ENCODE data around the gene ANO8. TPM values are rescaled to one million over a fixed set of nuclear protein-coding genes. Genes with fewer than 3 reads are reported as not detected.

Gene ANO8
- total and polyA plus RNA-seq, 2 of the 13 experiments (the other 11 are each of a cell fraction or from before 2014, with no cell fraction given): 1.8 to 3.5 TPM

DNA sequence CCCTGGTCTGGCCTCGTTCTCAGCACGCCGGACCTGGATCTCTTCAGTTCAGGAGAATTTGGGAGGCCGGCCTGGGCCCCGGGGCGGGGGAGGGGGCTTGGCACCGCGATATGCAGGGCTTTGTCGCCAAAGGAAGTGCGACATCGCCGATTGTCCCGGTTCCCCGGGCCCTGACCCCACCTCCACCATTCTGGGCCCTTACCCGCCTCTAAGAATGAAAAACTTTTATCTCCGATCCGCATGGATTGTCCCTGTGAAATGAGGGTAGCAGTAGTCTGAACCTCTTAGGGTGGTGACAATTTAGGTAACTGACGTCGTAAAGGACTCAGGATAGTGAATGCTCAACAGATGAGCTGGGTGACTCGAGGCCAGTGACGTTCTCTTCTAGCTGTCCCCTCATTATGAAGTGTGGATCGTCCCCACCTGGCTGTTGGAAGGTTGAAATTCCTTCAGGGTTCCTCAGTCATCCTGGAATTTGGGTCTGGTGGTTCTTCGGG, 24.6 kb downstream of the ANO8 start (continued):
- TF ChIP-seq EP300 (IDR thresholded peaks at IDR 0.05; ENCODE audit: low read depth in 2 of 2, low read length in 2 of 2) (no peak), EP300 (CRISPR knock-in tag; IDR thresholded peaks at IDR 0.05; ENCODE audit: borderline replicate concordance) (no peak), NCOA1 (CRISPR knock-in tag; IDR thresholded peaks at IDR 0.05) (peak; percentile 46; the same call in 1 of the 2 replicates), CHD4 (IDR thresholded peaks at IDR 0.05; ENCODE audit: borderline replicate concordance, low read length) (0 out of 2 replicates have a peak, but pooled peaks have one; percentile 71), ZNF746 (CRISPR knock-in tag; IDR thresholded peaks at IDR 0.05) (0 out of 2 replicates have a peak, but pooled peaks have one; percentile 13), ZIK1 (CRISPR knock-in tag; IDR thresholded peaks at IDR 0.05; ENCODE audit: borderline replicate concordance, low read depth) (no peak), SRSF4 (IDR thresholded peaks at IDR 0.05; ENCODE audit: low read depth, low read length, poor library complexity, severe bottlenecking) (no peak), POGZ (CRISPR knock-in tag; IDR thresholded peaks at IDR 0.05) (no peak), ZNF30 (CRISPR knock-in tag; IDR thresholded peaks at IDR 0.05) (0 out of 2 replicates have a peak, but pooled peaks have one; percentile 46)
- TF ChIP-seq, protein P1, sequence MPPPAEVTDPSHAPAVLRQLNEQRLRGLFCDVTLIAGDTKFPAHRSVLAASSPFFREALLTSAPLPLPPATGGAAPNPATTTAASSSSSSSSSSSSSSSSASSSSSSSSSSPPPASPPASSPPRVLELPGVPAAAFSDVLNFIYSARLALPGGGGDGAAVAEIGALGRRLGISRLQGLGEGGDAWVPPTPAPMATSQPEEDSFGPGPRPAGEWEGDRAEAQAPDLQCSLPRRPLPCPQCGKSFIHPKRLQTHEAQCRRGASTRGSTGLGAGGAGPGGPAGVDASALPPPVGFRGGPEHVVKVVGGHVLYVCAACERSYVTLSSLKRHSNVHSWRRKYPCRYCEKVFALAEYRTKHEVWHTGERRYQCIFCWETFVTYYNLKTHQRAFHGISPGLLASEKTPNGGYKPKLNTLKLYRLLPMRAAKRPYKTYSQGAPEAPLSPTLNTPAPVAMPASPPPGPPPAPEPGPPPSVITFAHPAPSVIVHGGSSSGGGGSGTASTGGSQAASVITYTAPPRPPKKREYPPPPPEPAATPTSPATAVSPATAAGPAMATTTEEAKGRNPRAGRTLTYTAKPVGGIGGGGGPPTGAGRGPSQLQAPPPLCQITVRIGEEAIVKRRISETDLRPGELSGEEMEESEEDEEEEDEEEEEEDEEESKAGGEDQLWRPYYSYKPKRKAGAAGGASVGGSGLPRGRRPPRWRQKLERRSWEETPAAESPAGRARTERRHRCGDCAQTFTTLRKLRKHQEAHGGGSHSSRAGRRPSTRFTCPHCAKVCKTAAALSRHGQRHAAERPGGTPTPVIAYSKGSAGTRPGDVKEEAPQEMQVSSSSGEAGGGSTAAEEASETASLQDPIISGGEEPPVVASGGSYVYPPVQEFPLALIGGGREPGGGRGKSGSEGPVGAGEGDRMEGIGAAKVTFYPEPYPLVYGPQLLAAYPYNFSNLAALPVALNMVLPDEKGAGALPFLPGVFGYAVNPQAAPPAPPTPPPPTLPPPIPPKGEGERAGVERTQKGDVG (CRISPR knock-in tag; IDR thresholded peaks at IDR 0.05; ENCODE audit: borderline replicate concordance): no peak
- TF ChIP-seq, protein P2, sequence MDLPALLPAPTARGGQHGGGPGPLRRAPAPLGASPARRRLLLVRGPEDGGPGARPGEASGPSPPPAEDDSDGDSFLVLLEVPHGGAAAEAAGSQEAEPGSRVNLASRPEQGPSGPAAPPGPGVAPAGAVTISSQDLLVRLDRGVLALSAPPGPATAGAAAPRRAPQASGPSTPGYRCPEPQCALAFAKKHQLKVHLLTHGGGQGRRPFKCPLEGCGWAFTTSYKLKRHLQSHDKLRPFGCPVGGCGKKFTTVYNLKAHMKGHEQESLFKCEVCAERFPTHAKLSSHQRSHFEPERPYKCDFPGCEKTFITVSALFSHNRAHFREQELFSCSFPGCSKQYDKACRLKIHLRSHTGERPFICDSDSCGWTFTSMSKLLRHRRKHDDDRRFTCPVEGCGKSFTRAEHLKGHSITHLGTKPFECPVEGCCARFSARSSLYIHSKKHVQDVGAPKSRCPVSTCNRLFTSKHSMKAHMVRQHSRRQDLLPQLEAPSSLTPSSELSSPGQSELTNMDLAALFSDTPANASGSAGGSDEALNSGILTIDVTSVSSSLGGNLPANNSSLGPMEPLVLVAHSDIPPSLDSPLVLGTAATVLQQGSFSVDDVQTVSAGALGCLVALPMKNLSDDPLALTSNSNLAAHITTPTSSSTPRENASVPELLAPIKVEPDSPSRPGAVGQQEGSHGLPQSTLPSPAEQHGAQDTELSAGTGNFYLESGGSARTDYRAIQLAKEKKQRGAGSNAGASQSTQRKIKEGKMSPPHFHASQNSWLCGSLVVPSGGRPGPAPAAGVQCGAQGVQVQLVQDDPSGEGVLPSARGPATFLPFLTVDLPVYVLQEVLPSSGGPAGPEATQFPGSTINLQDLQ (CRISPR knock-in tag; IDR thresholded peaks at IDR 0.05): no peak
- TF ChIP-seq, protein P3, sequence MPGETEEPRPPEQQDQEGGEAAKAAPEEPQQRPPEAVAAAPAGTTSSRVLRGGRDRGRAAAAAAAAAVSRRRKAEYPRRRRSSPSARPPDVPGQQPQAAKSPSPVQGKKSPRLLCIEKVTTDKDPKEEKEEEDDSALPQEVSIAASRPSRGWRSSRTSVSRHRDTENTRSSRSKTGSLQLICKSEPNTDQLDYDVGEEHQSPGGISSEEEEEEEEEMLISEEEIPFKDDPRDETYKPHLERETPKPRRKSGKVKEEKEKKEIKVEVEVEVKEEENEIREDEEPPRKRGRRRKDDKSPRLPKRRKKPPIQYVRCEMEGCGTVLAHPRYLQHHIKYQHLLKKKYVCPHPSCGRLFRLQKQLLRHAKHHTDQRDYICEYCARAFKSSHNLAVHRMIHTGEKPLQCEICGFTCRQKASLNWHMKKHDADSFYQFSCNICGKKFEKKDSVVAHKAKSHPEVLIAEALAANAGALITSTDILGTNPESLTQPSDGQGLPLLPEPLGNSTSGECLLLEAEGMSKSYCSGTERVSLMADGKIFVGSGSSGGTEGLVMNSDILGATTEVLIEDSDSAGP (CRISPR knock-in tag; IDR thresholded peaks at IDR 0.05; ENCODE audit: borderline replicate concordance): no peak; the same call in 1 of the 2 replicates
- TF ChIP-seq, protein P4, sequence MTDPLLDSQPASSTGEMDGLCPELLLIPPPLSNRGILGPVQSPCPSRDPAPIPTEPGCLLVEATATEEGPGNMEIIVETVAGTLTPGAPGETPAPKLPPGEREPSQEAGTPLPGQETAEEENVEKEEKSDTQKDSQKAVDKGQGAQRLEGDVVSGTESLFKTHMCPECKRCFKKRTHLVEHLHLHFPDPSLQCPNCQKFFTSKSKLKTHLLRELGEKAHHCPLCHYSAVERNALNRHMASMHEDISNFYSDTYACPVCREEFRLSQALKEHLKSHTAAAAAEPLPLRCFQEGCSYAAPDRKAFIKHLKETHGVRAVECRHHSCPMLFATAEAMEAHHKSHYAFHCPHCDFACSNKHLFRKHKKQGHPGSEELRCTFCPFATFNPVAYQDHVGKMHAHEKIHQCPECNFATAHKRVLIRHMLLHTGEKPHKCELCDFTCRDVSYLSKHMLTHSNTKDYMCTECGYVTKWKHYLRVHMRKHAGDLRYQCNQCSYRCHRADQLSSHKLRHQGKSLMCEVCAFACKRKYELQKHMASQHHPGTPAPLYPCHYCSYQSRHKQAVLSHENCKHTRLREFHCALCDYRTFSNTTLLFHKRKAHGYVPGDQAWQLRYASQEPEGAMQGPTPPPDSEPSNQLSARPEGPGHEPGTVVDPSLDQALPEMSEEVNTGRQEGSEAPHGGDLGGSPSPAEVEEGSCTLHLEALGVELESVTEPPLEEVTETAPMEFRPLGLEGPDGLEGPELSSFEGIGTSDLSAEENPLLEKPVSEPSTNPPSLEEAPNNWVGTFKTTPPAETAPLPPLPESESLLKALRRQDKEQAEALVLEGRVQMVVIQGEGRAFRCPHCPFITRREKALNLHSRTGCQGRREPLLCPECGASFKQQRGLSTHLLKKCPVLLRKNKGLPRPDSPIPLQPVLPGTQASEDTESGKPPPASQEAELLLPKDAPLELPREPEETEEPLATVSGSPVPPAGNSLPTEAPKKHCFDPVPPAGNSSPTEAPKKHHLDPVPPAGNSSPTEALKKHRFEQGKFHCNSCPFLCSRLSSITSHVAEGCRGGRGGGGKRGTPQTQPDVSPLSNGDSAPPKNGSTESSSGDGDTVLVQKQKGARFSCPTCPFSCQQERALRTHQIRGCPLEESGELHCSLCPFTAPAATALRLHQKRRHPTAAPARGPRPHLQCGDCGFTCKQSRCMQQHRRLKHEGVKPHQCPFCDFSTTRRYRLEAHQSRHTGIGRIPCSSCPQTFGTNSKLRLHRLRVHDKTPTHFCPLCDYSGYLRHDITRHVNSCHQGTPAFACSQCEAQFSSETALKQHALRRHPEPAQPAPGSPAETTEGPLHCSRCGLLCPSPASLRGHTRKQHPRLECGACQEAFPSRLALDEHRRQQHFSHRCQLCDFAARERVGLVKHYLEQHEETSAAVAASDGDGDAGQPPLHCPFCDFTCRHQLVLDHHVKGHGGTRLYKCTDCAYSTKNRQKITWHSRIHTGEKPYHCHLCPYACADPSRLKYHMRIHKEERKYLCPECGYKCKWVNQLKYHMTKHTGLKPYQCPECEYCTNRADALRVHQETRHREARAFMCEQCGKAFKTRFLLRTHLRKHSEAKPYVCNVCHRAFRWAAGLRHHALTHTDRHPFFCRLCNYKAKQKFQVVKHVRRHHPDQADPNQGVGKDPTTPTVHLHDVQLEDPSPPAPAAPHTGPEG (CRISPR knock-in tag; IDR thresholded peaks at IDR 0.05): no peak
